Osteocyte (in vitro differentiated cells): Measurements from ENCODE around the gene ZFP92. TPM values are rescaled to one million over a fixed set of nuclear protein-coding genes. Genes with fewer than 3 reads are reported as not detected.
"Not testable (repeated sequence)": the region's sequence is repeated elsewhere in the genome, so short reads cannot be mapped to it uniquely, and the experiment has no call there.

Experiments
- DNase-seq: peaks from one replicate; pipeline ENCODE4 v3.0.0; 2021; ENCODE audit warnings: mixed read lengths; ENCODE audit not compliant: unreplicated experiment; ENCODE audit errors: extremely low spot score
- H3K27ac Mint-ChIP-seq: one replicate; pipeline ENCODE4 v1.8.0; 2021; ENCODE audit warnings: mild to moderate bottlenecking, mixed read lengths; ENCODE audit not compliant: unreplicated experiment
- H3K27me3 Mint-ChIP-seq: one replicate; pipeline ENCODE4 v1.8.0; 2021; ENCODE audit warnings: mixed read lengths; ENCODE audit not compliant: unreplicated experiment
- H3K36me3 Mint-ChIP-seq: one replicate; pipeline ENCODE4 v1.8.0; 2021; ENCODE audit warnings: mixed read lengths; ENCODE audit not compliant: unreplicated experiment
- H3K4me1 Mint-ChIP-seq: one replicate; pipeline ENCODE4 v1.8.0; 2021; ENCODE audit warnings: mixed read lengths; ENCODE audit not compliant: unreplicated experiment
- H3K4me3 Mint-ChIP-seq: one replicate; pipeline ENCODE4 v1.8.0; 2021; ENCODE audit warnings: mild to moderate bottlenecking, moderate library complexity, mixed read lengths; ENCODE audit not compliant: unreplicated experiment
- H3K9me3 Mint-ChIP-seq: one replicate; pipeline ENCODE4 v1.8.0; 2021; ENCODE audit warnings: mixed read lengths; ENCODE audit not compliant: unreplicated experiment
- CTCF ChIP-seq: fragments of 200-600 bp; sonication (generic); IDR thresholded peaks from 2 replicates; pipeline ENCODE4 v1.5.0; 2021; ENCODE audit warnings: antibody characterized with exemption, mild to moderate bottlenecking, moderate library complexity
- total RNA-seq: library from RNA; stranded (reverse); gene quantifications from 2 replicates; pipeline ENCODE4 v1.2.1, GENCODE V29; 2021

Gene ZFP92
- total RNA-seq, 1 donor from 2014 or later: 0.05 TPM

GRCh38 chrX:153398275-153398960 is 12.9 kb upstream of the ZFP92 start:
- Mint-ChIP-seq H3K4me3 (no peak overlapping the region), H3K4me1 (no peaks in the 10 kb centered on the region)

GRCh38 chrX:153400146-153401132 is 10.8 kb upstream of the ZFP92 start:
- peak; percentile 55 for TF ChIP-seq CTCF
- Mint-ChIP-seq H3K4me3 (no peak overlapping the region), H3K4me1 (no peaks in the 10 kb centered on the region), H3K27ac (no peak overlapping the region), H3K36me3 (no peaks in the 10 kb centered on the region), H3K9me3 (peaks cover 4% of the 10 kb centered on the region), H3K27me3 (peaks cover 18% of the 10 kb centered on the region)
- no peak for DNase-seq

More at GRCh38 chrX:153398275-153398960, 12.9 kb upstream of the ZFP92 start:
- no peak for TF ChIP-seq CTCF
- no peak for DNase-seq
- H3K36me3 Mint-ChIP-seq: no peaks in the 10 kb centered on the region
- H3K9me3 Mint-ChIP-seq: peaks cover 11% of the 10 kb centered on the region
- H3K27ac Mint-ChIP-seq: no peak overlapping the region
- H3K27me3 Mint-ChIP-seq: peaks cover 21% of the 10 kb centered on the region

- peaks cover 16% of the 10 kb centered on the region for H3K27me3 Mint-ChIP-seq
- no peak within 1 kb of the TSS for H3K27ac Mint-ChIP-seq
- peaks cover 4% of the 10 kb centered on the region for H3K9me3 Mint-ChIP-seq
- H3K4me1 Mint-ChIP-seq: no peaks in the 10 kb centered on the region
- no peak for DNase-seq
- no peak for TF ChIP-seq CTCF
- no peaks in the 10 kb centered on the region for H3K36me3 Mint-ChIP-seq
- H3K4me3 Mint-ChIP-seq: no peak within 1 kb of the TSS
Measured at GRCh38 chrX:153401133-153401764, 10.0 kb upstream of the ZFP92 start, which contains the start of gene PNMA6E. PNMA6E (minus strand) TSS chrX:153401350; CDS start chrX:153398849, 2,501 bp downstream.

GRCh38 chrX:153404333-153404732 is 6.9 kb upstream of the ZFP92 start:
- not testable (repeated sequence) for H3K4me1 Mint-ChIP-seq, H3K9me3 Mint-ChIP-seq, H3K27ac Mint-ChIP-seq, DNase-seq, H3K36me3 Mint-ChIP-seq, H3K4me3 Mint-ChIP-seq
- peaks cover 19% of the 10 kb centered on the region for H3K27me3 Mint-ChIP-seq

GRCh38 chrX:153405426-153405825 is 5.8 kb upstream of the ZFP92 start:
- H3K27me3 Mint-ChIP-seq: peaks cover 19% of the 10 kb centered on the region
- no peak for TF ChIP-seq CTCF
- H3K9me3 Mint-ChIP-seq: peaks cover 4% of the 10 kb centered on the region
- H3K27ac Mint-ChIP-seq: no peak overlapping the region
- no peak for DNase-seq
- H3K36me3 Mint-ChIP-seq: no peaks in the 10 kb centered on the region
- H3K4me1 Mint-ChIP-seq: no peaks in the 10 kb centered on the region
- H3K4me3 Mint-ChIP-seq: no peak overlapping the region
